ENCODE measurements around the gene RHOH.
"Not testable (repeated sequence)": the region's sequence is repeated elsewhere in the genome, so short reads cannot be mapped to it uniquely, and the experiment has no call there.

The RHOH gene

GRCh38 chr4:40262077-40262528 is 65.3 kb downstream of the RHOH start:
- no peak for DNase-seq (ENCODE audit: low read depth)

DNA sequence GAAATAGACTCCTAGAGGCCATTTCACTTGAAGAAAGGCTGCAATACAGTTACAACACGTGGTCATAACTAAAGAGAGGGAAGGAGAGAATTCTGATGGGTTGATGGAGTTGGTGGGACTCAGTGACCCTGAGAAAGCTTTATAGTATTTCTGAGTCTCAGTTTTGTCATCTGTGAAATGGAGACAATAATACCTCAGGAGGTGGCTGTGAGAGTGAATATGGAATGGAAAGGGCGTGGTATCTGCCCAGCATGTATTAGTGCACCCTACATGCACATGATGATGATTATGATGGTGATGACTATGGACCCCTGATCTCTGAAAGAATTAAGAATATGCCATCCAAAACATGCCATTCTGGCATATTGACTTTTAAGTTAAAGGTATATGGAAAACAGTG is 66.0 kb downstream of the RHOH start:
- no peak for DNase-seq (ENCODE audit: low read depth)

DNA sequence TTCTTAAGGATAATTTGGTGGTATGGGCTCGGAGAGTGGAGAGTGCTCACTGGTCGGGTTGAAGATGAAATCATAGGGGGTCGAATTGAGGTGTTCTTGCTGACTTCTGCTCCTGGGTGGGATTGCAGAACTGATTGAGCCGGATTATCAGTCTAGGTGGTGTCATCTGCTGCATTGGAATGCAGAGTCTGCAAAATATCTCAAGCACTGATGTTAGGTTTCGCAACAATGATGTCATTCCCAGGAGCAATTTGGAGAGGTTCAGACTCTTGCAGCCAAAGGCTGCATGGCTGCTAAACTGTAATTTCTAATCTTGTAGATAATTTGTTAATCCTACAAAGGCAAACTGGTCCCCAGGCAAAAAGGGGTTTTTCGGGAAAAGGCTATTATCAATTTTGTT is 67.7 kb downstream of the RHOH start:
- DNase-seq (ENCODE audit: low read depth): no peak

DNA sequence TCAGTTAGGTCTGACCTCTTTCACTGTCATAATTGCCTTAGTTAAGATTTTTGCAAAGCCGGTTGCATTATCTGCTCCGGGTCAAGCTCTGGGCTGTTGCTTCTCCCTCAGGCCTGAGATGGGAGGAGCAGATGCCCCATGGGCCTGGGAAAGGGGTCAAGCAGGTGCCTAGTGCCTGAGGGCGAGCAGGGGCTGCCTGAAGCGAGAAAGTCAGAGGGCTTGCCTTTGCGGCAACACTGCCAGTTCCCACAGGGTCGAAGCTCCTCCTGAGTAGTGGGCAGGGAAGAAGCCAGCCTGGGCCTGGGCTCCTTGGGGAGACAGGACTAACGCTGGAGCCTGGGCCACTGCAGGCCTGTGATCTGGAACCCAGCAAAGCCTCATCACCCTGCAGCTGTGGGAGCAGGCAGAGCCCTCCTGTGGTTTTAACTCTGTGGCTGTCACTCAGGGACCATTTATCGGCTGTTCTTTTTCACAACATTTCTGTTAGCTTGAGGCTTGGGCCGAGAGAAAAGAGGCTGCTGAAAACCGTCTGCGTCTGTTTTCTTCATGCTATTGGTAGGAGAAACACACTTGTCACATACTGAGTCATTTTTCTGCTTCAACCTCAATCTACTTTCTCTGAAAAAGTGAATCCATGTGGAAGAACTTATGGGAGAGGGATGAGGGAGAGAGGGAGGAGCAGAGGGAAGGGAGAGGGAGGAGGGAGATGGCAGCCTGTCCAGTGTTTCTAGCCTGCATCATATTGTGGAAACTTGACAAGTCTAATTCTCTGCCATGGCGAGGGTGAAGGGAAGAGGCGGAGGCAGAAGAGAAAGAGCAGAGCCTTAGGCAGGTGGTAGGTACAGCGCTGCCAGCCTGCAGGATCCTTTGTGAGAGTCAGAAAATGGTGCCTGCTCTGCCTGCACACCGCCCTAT is 68.4 kb downstream of the RHOH start:
- DNase-seq (ENCODE audit: low read depth): no peak

GRCh38 chr4:40265910-40266274 is 69.1 kb downstream of the RHOH start:
- no peak for DNase-seq (ENCODE audit: low read depth)

- no peak for DNase-seq (ENCODE audit: low read depth)
These were observed 72.3 kb downstream of the RHOH start for GRCh38 chr4:40269133-40269532.

- DNase-seq (ENCODE audit: low read depth): no peak
These were observed 73.8 kb downstream of the RHOH start for GRCh38 chr4:40270609-40271008.

- DNase-seq (ENCODE audit: low read depth): no peak
These were observed 78.4 kb downstream of the RHOH start for GRCh38 chr4:40275065-40275730.

DNA sequence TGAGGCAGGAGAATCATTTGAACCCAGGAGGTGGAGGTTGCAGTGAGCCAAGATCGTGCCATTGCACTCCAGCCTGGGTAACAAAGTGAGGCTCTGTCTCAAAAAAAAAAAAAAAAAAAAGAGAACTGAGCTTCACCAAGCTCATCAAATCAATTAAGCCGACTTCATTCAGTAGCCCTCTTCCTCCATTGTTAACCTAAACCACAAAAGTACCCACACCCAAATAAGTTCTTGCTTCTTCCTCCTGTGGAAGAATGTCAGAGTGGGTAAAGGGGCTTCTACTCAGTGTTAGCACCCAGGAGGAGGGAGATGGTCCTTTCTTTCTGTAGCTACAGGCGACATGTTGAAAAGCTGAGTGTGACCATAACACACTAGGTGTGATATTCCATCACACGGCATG is 79.7 kb downstream of the RHOH start:
- DNase-seq (ENCODE audit: low read depth): no peak

- no peak for DNase-seq (ENCODE audit: low read depth)
These were observed 83.8 kb downstream of the RHOH start for GRCh38 chr4:40280586-40280985.

- DNase-seq (ENCODE audit: low read depth): no peak
These were observed 84.3 kb downstream of the RHOH start for GRCh38 chr4:40281099-40281498.

DNA sequence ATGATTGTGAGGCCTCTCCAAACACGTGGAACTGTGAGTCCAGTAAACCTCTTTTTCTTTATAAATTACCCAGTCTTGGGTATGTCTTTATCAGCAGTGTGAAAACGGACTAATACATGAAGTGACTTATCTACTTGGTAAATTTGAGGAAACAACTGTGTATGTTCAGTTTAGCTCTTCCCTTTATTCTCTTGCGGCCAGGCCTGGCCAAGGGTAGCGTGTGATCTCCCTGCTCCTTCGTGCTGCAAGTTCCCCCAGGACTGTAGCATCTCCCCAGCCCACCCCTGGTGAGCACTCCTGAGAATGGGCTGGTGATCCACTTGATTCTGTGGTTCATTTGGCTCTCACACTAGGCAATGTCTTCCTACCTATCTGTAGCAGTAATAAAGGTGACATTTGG is 85.1 kb downstream of the RHOH start:
- DNase-seq (ENCODE audit: low read depth): no peak

DNA sequence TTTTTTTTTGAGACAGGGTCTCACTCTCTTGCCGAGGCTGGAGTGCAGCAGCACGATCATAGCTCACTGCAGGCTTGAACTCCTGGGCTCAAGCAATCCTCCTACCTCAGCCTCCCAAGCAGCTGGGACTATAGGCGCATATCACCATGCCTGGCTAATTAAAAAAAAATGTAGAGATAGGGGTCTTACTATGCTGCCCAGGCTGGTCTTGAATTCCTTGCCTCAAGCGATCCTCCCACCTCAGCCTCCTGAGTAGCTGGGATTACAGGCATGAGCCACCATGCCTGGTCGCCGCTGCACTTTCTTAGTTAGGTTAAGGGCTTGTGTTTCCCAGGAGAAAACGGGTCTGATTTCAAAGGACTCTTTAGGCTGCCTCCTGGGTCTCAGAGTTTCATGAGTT is 86.0 kb downstream of the RHOH start:
- not testable (repeated sequence) for DNase-seq (ENCODE audit: low read depth)

DNA sequence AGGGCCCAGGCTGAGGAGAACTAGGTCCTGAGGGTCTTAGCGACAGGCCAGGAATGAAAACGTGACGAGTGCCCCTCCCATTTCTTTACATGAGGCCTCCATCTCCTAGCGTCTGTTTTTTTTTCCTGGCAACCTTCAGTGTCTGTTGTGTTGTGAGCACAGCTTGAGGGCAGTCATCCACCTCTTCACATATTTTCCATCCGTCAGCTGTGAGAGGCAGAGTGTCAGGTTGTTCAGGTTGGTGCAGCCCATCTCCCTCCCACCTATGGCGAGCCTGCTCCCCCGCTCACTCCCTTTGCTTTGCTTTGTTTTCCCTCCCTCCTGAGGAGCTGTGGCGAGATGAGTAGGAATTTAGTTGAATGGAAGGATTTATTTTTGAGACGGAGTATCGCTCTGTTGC is 86.6 kb downstream of the RHOH start:
- DNase-seq (ENCODE audit: low read depth): no peak

DNA sequence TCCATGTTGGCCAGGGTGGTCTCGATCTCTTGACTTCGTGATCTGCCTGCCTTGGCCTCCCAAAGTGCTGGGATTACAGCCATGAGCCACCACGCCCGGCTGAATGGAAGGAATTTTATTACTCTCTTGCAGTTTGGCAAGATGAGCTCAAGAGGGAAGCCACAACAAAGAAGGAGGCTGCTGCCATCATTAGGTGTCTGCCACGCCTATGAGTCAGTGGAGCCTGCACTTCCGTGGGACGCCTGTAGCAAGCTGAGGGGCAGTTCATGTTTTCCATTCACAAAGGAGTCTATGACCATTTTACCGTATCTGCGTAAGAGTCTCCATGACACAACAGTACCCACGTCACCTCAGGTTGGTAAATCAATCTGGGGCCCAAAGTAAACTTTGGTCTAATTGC is 87.1 kb downstream of the RHOH start:
- no peak for DNase-seq (ENCODE audit: low read depth)

GRCh38 chr4:40285692-40286091 is 88.9 kb downstream of the RHOH start:
- DNase-seq (ENCODE audit: low read depth): no peak

- DNase-seq (ENCODE audit: low read depth): no peak
These were observed 91.7 kb downstream of the RHOH start for GRCh38 chr4:40288566-40288965.

GRCh38 chr4:40289366-40290188 is 92.7 kb downstream of the RHOH start:
- DNase-seq (ENCODE audit: low read depth): no peak

DNA sequence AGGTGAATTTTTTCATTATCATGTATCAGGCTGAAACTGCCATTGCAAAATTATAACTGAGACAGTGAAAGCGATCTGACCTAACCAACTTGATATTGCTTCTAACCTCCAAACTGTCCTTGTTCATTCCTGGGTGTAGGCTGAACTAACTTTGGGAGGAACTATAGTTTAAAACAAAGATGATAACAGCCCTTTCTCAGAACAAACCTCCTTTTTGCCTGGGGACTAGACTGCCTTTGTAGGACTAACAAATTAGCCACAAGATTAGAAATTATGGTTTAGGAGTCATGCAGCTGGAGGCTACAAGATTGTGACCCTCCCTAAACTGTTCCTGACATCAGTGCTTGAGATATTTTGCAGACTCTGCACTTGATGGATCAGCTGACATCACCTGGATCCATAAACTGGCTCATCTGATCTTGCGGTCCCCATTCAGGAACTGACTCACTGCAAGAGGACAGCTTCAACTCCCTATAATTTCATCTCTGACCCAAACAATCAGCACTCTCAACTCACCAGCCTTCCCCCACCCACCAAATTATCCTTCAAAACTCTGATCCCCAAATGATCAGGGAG is 93.9 kb downstream of the RHOH start:
- not testable (repeated sequence) for DNase-seq (ENCODE audit: low read depth)

- DNase-seq (ENCODE audit: low read depth): no peak
These were observed 95.5 kb downstream of the RHOH start for GRCh38 chr4:40292313-40292759.

DNA sequence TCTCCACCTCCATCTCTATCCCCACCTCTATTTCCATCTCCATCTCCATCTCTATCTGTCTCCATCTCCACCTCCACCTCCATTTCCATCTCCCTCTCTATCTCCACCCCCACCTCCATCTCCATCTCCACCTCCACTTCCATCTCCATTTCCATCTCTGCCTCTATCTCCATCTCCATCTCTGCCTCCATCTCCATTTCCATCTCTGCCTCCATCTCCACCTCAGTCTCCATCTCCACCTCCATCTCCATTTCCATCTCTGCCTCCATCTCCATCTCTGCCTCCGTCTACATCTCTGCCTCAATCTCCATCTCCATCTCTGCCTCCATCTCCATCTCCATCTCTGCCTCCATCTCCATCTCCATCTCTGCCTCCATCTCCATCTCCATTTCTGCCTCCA is 97.5 kb downstream of the RHOH start:
- DNase-seq (ENCODE audit: low read depth): no peak

DNA sequence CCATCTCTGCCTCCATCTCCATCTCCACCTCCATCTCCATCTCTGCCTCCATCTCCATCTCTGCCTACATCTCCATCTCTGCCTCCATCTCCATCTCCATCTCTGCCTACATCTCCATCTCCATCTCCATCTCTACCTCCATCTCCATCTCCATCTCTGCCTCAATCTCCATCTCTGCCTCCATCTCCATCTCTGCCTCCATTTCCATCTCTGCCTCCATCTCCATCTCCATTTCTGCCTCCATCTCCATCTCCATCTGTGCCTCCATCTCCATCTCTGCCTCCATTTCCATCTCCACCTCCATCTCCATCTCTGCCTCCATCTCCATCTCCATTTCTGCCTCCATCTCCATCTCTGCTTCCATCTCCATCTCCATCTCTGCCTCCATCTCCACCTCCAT is 98.2 kb downstream of the RHOH start:
- DNase-seq (ENCODE audit: low read depth): not testable (repeated sequence)
